Mesodermal cell (in vitro differentiated cells): ENCODE data around the gene EYA3.

ENCODE experiments used
- H3K27ac ChIP-seq: 2 replicates; pipeline ENCODE4 v1.7.0; 2013; ENCODE audit warnings: mild to moderate bottlenecking, low read depth, low read length, moderate library complexity; ENCODE audit not compliant: severe bottlenecking
- H3K36me3 ChIP-seq: 2 replicates; pipeline ENCODE4 v1.7.1; 2013; ENCODE audit warnings: mild to moderate bottlenecking, low read length, moderate library complexity; ENCODE audit not compliant: control insufficient read depth, insufficient read depth
- H3K4me1 ChIP-seq: one replicate; pipeline ENCODE4 v1.7.1; 2013; ENCODE audit warnings: mild to moderate bottlenecking, low read length; ENCODE audit not compliant: insufficient read depth, control insufficient read depth, poor library complexity, severe bottlenecking
- H3K4me3 ChIP-seq: 2 replicates; pipeline ENCODE4 v1.7.0; 2013; ENCODE audit warnings: low read length, control low read depth, mild to moderate bottlenecking; ENCODE audit not compliant: insufficient read depth, poor library complexity, severe bottlenecking; ENCODE audit errors: extremely low read depth
- H3K9me3 ChIP-seq: 2 replicates; pipeline ENCODE4 v1.7.1; 2013; ENCODE audit warnings: mild to moderate bottlenecking, low read length, moderate library complexity; ENCODE audit not compliant: control insufficient read depth
- WGBS, 2 experiments: methylation state at CpG; one replicate each; pipeline ENCODE4 v1.1.5; 2013; ENCODE audit warnings: missing lambda C conversion rate in 2 of 2; ENCODE audit not compliant: insufficient coverage in 2 of 2; 5-methylcytosine and 5-hydroxymethylcytosine counted together

Gene EYA3

GRCh38 chr1:28112388-28113241 lies 24.2 kb upstream of the EYA3 start:
- Histone ChIP-seq H3K36me3 (no peaks in the 10 kb centered on the region), H3K9me3 (no peaks in the 10 kb centered on the region), H3K4me1 (peaks cover 2% of the 10 kb centered on the region), H3K27ac (no peak overlapping the region), H3K4me3 (no peak overlapping the region)
- 83 to 100% methylated on average over 2 of the region's 5 CpGs for WGBS, 2 experiments

- WGBS, 2 experiments = 88 to 100% methylated on average over 1 of the region's 2 CpGs
Measured at GRCh38 chr1:28111157-28111556, 22.7 kb upstream of the EYA3 start.

DNA sequence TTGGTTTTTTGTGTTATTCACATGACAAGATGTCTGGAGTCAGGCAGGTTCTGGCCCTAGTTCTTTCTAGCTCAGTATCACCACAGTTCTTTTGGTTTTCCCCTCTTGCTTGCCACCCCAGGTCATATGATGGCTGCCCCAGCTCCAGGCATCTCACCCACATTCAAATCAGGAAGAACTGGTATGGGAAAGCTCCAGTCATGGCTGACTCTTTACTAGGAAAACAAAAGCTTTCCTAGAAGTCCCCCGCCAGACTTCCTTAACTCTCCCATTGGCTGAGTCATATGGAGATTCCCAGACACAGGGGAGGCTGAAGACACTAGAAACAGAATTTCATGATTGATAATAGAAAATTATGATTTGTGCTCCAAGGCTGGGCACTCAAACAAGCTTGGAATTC lies 22.1 kb upstream of the EYA3 start:
- H3K9me3 ChIP-seq = no peaks in the 10 kb centered on the region

More at GRCh38 chr1:28111157-28111556, 22.7 kb upstream of the EYA3 start:
- Histone ChIP-seq H3K9me3 (no peaks in the 10 kb centered on the region), H3K4me1 (peaks cover 2% of the 10 kb centered on the region), H3K36me3 (no peaks in the 10 kb centered on the region), H3K27ac (no peak overlapping the region), H3K4me3 (no peak overlapping the region)

DNA sequence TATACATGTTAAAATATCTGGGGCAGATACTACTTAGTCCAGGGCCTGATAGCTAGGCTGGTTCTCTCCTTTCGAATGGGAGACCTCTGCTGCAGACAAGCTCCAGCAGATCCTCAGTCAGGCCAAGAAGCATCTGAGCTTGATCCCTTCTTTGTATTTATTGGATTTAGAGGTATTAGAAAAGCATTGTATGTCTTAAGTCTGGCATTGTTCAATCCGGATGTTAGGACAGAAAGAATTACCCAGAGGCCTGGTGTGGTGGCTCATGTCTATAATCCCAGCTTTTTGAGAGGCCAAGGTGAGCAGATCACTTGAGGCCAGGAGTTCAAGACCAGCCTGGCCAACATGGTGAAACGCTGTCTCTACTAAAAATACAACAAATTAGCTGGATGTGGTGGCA lies 21.2 kb upstream of the EYA3 start:
- H3K4me1 ChIP-seq = peaks cover 10% of the 10 kb centered on the region
- H3K9me3 ChIP-seq = no peaks in the 10 kb centered on the region
- WGBS, 2 experiments = 92 to 96% methylated on average over 1 to 3 of the region's 3 CpGs
- no peak overlapping the region for H3K4me3 ChIP-seq
- H3K36me3 ChIP-seq = no peaks in the 10 kb centered on the region
- H3K27ac ChIP-seq = no peak overlapping the region

More for the DNA sequence above, 22.1 kb upstream of the EYA3 start:
- H3K4me1 ChIP-seq = peaks cover 2% of the 10 kb centered on the region
- no peak overlapping the region for H3K4me3 ChIP-seq
- WGBS, 2 experiments = no CpG with 5 or more reads among the region's 1 CpG
- H3K36me3 ChIP-seq = no peaks in the 10 kb centered on the region
- H3K27ac ChIP-seq = no peak overlapping the region

DNA sequence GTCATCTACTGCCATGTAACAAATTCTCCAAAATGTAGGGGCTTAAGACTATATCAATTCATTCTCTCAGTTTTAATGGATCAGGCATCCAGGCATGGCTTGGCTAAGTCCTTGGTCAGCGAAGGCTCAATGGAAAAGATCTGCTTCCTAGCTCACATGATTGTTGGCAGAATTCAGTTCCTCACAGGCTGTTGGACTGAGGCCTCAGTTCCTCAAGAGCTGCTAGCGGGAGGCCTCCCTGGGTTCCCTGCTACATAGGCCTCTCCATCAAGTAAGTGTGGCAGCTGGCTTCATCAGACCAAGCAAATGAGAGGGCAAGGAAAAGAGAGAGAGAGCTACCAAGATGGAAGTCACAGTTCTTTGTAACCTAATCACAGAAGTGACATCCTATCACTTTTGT lies 19.6 kb upstream of the EYA3 start:
- H3K27ac ChIP-seq = no peak overlapping the region
- no peak overlapping the region for H3K4me3 ChIP-seq
- H3K4me1 ChIP-seq = peaks cover 14% of the 10 kb centered on the region
- H3K9me3 ChIP-seq = no peaks in the 10 kb centered on the region
- H3K36me3 ChIP-seq = no peaks in the 10 kb centered on the region
- 93 to 100% methylated on average over 1 to 2 of the region's 2 CpGs for WGBS, 2 experiments

GRCh38 chr1:28104866-28105467 lies 16.6 kb upstream of the EYA3 start:
- Histone ChIP-seq H3K9me3 (no peaks in the 10 kb centered on the region), H3K4me1 (peaks cover 11% of the 10 kb centered on the region), H3K27ac (no peak overlapping the region), H3K36me3 (no peaks in the 10 kb centered on the region), H3K4me3 (no peak overlapping the region)
- WGBS, 2 experiments = 27 to 28% methylated on average over 5 to 6 of the region's 11 CpGs

- Histone ChIP-seq H3K27ac (no peak overlapping the region), H3K4me3 (no peak overlapping the region), H3K36me3 (no peaks in the 10 kb centered on the region), H3K4me1 (peaks cover 11% of the 10 kb centered on the region), H3K9me3 (no peaks in the 10 kb centered on the region)
- no CpG with 5 or more reads among the region's 1 CpG for WGBS, 2 experiments
Measured at GRCh38 chr1:28102189-28102588, 13.8 kb upstream of the EYA3 start.

GRCh38 chr1:28099050-28099769 lies 10.8 kb upstream of the EYA3 start:
- WGBS, 2 experiments = 84 to 96% methylated on average over 2 to 3 of the region's 5 CpGs
- Histone ChIP-seq H3K4me3 (no peak overlapping the region), H3K27ac (no peak overlapping the region), H3K9me3 (no peaks in the 10 kb centered on the region), H3K36me3 (no peaks in the 10 kb centered on the region), H3K4me1 (no peaks in the 10 kb centered on the region)

- 91 to 93% methylated on average over 1 to 3 of the region's 4 CpGs for WGBS, 2 experiments
- Histone ChIP-seq H3K27ac (no peak overlapping the region), H3K36me3 (no peaks in the 10 kb centered on the region)
Measured at GRCh38 chr1:28097100-28097472, 8.7 kb upstream of the EYA3 start.

GRCh38 chr1:28096210-28097099 lies 8.0 kb upstream of the EYA3 start:
- no peaks in the 10 kb centered on the region for H3K4me1 ChIP-seq
- H3K9me3 ChIP-seq = no peaks in the 10 kb centered on the region
- H3K4me3 ChIP-seq = no peak overlapping the region
- no peak overlapping the region for H3K27ac ChIP-seq
- no peaks in the 10 kb centered on the region for H3K36me3 ChIP-seq
- 91 to 94% methylated on average over 12 to 13 of the region's 17 CpGs for WGBS, 2 experiments

More at GRCh38 chr1:28097100-28097472, 8.7 kb upstream of the EYA3 start:
- no peaks in the 10 kb centered on the region for H3K9me3 ChIP-seq
- no peaks in the 10 kb centered on the region for H3K4me1 ChIP-seq
- no peak overlapping the region for H3K4me3 ChIP-seq
